ENCODE measurements around the gene ZNF215.

GRCh38 chr11:6894097-6894496, 32.1 kb upstream of the ZNF215 start:
- TF ChIP-seq POLR2A (IDR thresholded peaks at IDR 0.05), result no peak
- no peak for TF ChIP-seq CTCF (IDR thresholded peaks at IDR 0.05)
